Measurements from ENCODE around the gene ZFP28.

The ZFP28 gene

DNA sequence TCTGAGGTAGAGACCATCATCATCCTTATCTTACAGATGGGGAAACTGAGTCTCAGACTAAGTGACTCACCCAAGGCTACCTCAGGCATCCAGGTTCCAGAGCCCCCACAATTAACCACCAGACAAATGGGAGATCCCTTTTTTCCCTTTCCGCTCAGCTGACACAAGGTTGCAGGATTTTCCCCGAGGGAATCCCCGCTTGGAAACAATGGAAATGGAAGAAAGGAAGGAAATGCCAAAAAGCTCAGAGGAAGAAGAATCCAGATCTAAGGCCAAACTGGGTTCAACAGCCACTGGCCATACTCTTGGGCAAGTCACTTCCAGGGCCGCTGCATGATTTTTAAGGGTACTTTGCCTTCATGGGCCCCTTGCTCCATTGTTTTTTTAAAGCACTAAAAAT, 57.9 kb downstream of the ZFP28 start:
- no peak for DNase-seq

GRCh38 chr19:56597696-56598095, 58.9 kb downstream of the ZFP28 start:
- DNase-seq: no peak

DNA sequence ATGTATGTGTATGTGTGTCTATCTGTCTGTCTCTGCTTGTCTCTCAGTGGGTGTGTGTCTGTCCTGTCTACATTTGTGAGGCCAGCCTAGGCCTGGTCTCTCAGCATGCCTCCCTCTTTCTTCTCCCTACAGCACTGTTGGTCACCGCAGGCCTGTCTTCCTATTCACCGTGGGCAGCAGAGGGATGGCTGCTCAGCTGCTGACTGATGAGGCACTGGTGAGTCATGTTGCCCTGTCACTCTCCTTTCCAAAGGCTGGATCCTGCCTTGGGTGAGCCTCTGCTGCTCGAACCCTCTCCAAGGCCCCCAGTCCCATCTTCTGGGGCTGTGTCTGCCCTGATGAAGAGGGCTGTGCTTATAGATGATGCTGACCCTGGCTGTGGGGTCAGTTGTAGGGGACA, 62.6 kb downstream of the ZFP28 start:
- DNase-seq: no peak

DNA sequence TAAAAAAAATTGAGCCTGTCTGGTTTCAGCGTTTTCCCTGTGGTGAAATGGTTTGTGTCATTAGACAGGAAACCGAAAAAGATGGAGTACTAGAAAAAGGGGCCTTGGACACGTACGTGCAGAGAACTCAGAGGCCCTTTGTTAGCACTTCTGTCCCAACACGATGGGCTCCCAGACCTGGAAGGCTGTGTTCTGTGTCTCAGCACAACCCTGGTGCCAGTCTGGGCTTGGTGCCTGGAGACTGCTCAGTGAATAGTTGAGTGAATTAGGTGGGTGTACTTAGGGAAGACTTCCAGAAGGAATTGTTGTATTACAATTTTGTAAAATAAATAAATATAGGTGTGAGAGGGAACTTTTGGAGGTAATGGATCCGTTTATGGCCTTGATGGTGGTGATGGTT, 65.1 kb downstream of the ZFP28 start:
- DNase-seq: no peak

Data from amniotic stem cell (primary cell).